Tibial nerve (tissue), 3 donors: Measurements from ENCODE around the gene KCNK3.
"Not testable (repeated sequence)": the region's sequence is repeated elsewhere in the genome, so short reads cannot be mapped to it uniquely, and the experiment has no call there.

Source experiments
- POLR2A ChIP-seq, 2 donors: fragments of 450-650 bp; IDR thresholded peaks; one replicate each; pipeline ENCODE4 v1.6.1; 2017; ENCODE audit warnings: antibody characterized with exemption in 2 of 2, mild to moderate bottlenecking in 2 of 2, moderate library complexity in 2 of 2
- TF ChIP-seq, protein P1 (sequence below), 5 experiments: fragments of 200-600 bp in 3 of 5; fragments of 450-650 bp in 2 of 5; sonication (generic) in 3 of 5; IDR thresholded peaks; one replicate each; pipeline ENCODE4 v1.5.1; 2016 to 2019; ENCODE audit warnings: antibody characterized with exemption in 5 of 5, mild to moderate bottlenecking in 3 of 5, moderate library complexity in 2 of 5

DNA sequence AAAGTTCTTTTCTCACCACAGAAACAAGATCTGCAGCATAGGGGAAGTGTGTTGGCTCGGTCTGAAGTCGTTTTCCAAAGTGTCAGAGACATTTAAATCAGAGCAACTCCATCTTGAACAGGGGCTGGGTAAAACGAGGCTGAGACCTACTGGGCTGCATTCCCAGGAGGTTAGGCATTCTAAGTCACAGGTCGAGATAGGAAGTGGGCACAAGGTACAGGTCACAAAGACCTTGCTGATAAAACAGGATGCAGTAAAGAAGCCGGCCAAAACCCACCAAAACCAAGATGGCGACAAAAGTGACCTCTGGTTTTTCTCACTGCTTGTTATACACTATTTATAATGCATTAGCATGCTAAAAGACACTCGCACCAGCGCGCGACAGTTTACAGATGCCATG lies 68.5 kb downstream of the KCNK3 start:
- not testable (repeated sequence) for TF ChIP-seq POLR2A (IDR thresholded peaks at IDR 0.05)
- TF ChIP-seq, protein P1, sequence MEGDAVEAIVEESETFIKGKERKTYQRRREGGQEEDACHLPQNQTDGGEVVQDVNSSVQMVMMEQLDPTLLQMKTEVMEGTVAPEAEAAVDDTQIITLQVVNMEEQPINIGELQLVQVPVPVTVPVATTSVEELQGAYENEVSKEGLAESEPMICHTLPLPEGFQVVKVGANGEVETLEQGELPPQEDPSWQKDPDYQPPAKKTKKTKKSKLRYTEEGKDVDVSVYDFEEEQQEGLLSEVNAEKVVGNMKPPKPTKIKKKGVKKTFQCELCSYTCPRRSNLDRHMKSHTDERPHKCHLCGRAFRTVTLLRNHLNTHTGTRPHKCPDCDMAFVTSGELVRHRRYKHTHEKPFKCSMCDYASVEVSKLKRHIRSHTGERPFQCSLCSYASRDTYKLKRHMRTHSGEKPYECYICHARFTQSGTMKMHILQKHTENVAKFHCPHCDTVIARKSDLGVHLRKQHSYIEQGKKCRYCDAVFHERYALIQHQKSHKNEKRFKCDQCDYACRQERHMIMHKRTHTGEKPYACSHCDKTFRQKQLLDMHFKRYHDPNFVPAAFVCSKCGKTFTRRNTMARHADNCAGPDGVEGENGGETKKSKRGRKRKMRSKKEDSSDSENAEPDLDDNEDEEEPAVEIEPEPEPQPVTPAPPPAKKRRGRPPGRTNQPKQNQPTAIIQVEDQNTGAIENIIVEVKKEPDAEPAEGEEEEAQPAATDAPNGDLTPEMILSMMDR (IDR thresholded peaks at IDR 0.05) = not testable (repeated sequence)
